DMS 273 (cell line): Measurements from ENCODE around the gene MOB1B.
"Not testable (repeated sequence)": the region's sequence is repeated elsewhere in the genome, so short reads cannot be mapped to it uniquely, and the experiment has no call there.

Source experiments
- DNase-seq: peaks from one replicate; lab custom pipeline; 2025; ENCODE audit not compliant: unreplicated experiment; lab: John Stamatoyannopoulos, UW

Gene MOB1B

DNA sequence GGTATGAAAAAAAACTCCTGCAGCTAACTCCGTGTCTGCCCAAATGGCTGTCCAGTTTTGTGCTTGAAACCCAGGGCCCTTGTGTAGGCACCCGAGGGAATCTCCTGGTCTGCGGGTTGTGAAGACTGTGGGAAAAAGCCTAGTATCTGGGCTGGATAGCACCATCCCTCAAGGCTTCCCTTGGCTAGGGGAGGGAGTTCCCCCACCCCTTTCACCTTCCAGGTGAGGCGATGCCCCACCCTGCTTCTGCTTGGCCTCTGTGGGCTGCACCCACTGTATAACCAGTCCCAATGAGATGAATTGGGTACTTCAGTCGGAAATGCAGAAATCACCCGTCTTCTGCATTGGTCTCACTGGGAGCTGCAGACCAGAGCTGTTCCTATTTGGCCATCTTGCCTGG is 102.9 kb downstream of the MOB1B start:
- not testable (repeated sequence) for DNase-seq

DNA sequence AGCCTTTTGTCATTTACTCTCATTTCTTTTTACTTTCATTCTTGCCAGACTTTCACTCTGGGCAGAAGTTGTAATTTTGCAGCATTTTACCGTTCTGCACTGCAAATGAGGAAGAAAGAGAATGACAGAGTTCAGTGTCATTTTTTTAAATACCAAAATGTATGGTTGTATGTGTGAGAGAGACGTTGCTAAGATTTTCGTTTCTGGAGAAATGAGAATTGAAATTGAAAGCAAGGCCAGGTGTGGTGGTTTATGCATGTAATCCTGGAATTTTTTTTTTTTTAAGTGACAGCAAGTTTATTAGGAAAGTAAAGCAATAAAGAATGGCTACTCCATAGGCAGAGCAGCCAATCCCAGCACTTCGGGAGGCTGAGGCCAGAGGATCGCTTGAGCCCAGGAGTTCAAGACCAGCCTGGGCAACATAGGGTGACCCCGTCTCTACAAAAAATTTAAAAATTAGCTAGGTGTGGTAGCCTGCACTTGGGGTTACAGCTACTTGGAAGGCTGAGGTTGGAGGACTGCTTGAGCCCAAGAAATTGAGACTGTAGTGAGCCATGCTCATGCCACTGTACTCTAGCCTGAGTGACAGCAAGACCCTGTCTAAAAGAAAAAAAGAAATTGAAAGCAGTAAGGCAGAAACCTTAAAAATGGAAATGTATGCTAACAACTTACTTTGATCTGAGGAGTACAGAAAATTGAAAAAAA is 104.2 kb downstream of the MOB1B start:
- no peak for DNase-seq

DNA sequence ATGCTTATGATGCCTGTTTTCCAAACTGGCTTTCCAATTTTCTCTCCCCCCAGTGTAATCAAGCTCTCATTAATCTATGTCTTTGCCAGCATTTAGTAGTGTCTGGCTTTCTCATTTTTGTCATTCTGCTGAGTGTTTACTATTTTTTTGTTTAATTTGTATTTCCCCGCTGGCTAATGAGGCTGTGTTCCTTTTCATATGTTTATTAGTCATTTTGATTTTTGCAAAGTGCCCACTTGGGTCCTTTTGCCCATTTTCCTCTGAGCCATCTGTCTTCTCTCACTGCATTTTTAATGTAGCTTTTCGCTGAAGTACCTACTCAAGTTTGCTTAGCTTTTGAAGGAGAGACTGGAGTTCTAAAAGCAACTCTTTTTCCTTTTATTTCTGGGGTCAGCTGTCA is 106.0 kb downstream of the MOB1B start:
- DNase-seq: no peak

DNA sequence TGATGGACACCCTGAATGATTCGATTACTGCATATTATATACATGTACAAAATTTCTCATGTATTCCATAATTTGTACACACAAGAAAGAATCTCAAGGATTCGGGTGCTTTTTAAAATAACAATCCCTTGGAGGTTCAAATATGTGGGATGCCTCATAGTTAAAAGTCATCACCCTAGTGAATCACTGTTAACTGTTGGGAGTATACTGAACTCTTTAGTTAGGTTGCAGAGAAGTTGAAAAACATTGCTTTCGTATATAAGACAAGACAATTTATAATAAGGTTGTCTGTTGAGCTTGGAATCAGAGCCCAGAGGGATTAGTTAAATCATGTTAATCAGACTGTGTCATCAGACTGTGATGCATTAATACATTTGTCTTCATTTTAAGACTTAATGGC is 106.9 kb downstream of the MOB1B start:
- no peak for DNase-seq

DNA sequence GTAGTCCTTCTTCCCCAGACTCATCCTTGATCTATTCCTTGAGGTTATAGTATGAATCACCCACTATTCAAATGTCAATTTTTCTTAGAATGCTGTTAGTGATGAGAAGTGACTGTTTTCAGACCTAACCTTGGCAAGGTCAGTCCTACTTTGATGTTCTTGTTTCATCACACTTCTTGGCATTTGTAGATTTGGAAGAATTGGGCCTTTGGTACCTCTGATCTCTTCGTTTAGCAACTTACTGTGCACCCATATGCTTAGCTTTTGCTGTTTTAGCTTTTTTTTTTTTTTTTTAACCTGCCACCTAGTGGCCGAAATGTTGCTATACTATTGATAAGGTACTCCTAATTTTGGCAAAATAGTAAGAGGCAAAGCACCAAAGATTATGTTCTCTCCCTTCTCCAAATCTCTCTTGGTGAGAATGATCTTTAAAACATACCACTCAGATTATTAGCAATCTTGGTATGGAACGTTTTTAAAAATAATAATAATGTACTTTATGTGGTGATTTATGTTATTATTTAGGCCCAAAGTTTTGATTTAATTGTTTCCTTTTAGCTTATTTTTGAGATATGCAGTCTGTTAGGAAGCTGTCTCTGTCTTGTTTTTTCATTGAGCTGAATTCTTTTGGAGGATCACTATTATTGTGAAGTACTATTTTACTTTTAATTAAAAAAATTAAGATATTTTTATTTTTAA is 107.9 kb downstream of the MOB1B start:
- DNase-seq: peak; percentile 52

DNA sequence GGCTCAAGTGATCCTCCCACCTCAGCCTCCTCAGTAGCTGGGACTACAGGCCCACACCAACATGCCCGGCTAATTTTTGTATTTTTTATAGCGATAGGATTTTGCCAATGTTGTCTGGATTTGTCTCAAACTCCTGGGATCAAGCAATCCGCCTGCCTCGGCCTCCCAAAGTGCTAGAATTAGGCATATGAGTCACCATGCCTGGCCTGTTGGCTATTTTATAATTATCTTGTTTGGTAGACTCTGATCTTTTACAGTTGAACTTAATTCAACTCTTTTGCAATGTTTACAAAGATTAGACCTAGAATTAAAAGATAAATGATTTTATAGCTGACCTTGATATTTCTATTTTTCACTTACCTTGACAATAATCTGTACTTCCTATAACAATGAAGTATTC is 109.3 kb downstream of the MOB1B start:
- no peak for DNase-seq

DNA sequence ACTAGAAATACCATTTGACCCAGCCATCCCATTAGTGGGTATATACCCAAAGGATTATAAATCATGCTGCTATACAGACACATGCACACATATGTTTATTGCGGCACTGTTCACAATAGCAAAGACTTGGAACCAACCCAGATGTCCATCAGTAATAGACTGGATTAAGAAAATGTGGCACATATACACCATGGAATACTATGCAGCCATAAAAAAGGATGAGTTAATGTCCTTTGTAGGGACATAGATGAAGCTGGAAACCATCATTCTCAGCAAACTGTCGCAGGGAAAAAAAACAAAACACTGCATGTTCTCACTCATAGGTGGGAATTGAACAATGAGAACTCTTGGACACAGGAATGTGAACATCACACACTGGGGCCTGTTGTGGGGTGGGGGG is 115.2 kb downstream of the MOB1B start:
- DNase-seq: not testable (repeated sequence)

DNA sequence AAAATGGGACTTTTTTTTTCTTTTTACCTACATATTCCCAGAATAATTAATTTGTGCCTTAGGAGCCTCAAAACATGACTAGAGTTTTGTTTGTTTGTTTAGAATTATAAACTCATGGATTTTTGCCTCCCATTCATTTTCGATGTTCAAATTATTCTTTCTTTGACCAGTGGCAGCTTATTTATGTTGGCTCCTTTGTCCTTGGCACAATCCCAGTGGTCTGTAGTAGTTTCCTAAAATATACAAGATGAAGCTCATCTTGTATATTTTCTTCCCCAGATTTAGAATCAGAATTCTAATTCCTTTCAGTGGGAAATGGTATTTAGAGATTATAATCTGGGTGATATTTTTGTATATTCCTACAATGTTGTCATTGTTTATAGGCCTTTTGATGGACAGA is 118.4 kb downstream of the MOB1B start:
- DNase-seq: no peak

DNA sequence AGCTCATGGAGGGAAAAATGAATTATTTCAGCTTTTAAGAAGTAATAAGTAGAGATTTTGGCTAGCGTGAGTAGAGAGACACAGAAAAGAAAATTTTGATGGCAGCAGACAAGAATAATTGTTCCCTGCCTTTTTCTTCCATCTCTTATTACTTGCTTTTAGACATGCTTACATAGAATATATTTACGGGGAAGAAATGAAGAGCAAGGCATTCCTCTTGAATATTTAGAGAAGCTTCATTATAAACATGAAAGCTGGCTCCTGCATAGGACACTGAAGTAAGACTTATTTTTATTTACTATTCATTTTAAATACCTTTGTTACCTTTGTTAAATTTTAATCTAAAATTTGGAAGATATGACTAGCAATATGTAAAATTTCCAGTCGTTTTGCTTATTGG is 123.5 kb downstream of the MOB1B start:
- no peak for DNase-seq

DNA sequence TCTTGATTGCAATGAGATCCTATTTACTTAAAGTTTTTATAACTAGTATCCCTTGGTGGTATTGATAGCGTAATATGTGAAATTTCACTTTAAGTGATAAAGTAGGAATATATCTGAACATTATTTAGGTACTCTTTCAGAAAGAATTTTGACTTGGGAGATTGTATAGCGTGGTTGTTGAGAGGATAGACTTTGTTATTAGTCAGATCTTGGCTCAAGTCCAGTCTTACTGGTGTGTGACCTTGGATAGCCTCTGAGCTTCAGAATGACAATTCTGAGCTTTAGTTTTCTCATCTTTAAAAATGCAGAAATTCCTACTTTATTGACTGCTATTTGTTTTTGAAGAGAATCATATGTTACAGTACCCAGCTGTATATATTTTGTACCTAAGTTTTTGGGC is 123.9 kb downstream of the MOB1B start:
- DNase-seq: peak; percentile 80

DNA sequence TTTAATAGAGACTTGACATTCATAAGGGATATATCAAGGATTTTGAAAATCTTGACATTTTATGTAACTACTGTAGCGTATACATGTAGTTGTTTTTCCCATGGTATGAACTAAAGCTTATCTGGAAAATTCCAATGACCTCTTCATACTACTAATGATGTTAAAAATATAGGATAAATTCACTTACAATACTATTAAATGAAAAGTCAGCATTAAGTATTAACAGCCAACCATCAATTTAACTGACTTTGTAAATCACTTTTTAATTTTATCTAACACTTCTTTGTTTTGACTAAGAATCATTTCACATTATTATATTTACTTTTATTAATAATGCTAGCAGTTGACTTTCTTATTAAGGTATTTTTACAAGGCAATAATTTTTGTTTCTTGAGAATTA is 125.4 kb downstream of the MOB1B start:
- no peak for DNase-seq

DNA sequence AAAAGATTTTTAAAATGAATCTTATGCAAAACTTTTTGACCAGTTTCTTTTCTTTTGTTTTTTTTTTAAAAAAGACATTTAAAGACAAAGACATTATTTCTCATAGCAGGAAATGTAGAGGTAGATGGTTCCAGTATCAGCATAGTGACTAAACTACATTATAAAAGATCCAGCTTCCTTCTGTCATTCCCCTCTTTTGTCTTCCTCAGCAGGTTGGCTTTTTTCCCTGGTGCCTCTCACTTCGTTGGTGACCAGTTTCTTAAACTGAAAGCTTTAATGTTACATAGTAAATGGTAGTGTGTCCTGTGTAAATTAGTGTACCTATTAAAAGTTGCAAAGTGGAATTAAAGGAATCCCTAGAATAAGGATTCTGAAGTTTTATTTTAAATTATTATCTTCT is 127.3 kb downstream of the MOB1B start:
- no peak for DNase-seq

DNA sequence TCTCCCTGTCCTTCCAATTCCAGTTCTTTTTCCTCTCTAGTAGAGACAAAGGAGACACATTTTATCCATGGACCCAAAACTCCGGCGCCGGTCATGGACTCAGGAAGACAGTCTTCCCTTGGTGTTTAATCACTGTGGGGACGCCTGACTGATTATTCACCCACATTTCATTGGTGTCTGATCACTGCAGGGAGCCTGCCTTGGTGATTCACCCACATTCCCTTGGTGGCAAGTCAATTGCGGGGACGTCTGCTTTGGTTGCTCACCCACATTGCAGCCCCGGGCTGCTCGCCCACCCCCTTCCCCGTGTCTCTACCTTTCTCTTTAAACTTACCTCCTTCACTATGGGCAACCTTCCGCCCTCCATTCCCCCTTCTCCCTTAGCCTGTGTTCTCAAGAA is 129.9 kb downstream of the MOB1B start:
- not testable (repeated sequence) for DNase-seq
